ENCODE data around the gene NBEA.

Gene NBEA

DNA sequence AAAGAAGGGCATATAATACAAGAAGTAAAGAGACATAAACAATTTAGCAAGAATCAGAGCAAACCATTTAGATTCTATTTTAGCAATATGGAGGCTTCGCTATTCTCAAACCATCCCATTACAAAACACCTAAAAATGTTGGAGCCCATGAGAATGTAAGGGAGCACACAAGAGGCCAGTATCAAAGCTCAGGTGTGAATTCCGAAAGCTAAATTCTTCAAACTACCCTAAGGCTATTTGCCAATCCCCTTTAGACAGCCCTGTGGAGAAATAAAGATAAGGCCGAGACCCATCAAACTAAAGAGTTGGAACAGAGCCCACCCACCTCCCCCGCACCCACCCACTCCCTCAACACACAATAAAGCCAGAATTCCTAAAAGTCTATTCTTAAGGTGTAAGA is 745.3 kb downstream of the NBEA start:
- DNase-seq: no peak

DNA sequence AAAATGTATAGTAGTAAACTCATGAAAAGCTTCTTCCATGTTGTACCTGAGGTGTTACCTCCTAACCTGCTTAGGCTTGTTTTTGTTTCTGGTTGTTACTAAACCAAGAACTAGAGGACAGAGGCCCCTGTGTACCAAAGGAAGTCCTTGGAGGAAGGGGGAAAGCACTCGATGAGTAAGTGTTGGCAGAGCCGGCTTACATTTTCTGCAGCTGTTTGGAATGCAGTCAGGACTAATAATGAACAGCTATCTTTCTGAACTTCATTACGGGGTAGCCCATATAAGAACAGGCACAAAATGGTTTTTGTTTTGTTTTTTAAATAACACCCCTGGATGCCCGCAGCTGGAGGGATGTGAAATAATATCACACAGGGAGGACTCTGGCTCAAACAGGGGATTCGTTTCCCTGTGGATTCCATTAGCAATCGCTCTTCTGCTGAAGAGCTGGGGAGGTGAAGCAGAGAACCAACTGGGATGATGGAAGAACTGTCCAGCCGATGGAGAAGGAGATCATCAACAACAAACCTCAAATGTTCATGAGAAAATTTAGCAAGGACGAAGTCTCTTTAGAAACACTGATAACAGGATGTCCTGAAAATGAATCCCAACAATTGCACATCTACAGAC is 748.6 kb downstream of the NBEA start:
- DNase-seq: no peak

DNA sequence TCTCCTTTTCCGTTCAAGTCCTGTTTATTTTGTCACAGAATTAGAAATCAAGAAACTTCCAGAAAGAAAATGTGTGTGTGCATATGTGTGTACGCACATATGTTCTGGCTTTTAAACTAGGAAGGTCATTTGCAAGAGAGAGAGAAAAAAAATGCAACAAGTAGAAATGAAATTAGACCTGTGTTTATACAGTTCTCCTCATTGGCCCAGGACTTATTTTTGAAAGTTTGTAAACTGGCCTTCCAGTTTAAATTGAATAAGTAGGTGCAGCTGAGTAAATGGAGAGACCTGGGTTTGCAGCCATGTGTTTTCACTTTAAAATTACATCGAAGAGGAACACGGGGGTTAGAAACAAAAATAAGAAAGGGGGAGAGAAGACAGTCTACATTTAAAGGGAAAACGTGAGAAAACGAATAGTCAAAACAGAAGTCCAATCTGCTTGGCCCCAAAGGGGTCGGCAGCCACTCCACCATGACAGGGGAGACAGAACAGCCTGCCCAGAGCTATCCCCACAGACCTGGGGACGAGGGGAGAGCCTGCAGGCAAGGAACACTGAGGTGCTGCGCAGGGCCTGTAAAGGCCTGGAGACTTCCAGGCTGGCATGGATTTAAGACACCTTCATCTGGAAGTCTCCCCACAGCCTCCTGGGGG is 751.2 kb downstream of the NBEA start:
- no peak for DNase-seq

DNA sequence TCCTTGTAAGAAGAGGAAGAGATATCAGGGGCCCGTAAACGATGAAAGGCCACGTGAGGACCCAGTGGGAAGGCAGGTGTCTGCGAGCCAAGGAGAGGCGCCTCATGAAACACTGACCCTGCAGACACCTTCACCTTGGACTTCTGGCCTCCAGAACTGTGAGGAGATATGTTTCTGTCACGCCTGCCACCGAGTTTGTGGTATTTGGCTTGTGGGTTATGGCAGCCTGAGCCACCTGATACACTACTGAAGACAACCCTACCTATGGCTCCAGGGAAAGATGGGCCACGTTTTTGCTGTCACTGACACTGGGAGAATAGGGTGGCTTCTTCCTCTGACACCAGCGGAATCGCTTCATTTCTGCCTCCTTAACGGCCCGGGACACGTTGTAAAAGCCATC is 752.0 kb downstream of the NBEA start:
- no peak for DNase-seq

DNA sequence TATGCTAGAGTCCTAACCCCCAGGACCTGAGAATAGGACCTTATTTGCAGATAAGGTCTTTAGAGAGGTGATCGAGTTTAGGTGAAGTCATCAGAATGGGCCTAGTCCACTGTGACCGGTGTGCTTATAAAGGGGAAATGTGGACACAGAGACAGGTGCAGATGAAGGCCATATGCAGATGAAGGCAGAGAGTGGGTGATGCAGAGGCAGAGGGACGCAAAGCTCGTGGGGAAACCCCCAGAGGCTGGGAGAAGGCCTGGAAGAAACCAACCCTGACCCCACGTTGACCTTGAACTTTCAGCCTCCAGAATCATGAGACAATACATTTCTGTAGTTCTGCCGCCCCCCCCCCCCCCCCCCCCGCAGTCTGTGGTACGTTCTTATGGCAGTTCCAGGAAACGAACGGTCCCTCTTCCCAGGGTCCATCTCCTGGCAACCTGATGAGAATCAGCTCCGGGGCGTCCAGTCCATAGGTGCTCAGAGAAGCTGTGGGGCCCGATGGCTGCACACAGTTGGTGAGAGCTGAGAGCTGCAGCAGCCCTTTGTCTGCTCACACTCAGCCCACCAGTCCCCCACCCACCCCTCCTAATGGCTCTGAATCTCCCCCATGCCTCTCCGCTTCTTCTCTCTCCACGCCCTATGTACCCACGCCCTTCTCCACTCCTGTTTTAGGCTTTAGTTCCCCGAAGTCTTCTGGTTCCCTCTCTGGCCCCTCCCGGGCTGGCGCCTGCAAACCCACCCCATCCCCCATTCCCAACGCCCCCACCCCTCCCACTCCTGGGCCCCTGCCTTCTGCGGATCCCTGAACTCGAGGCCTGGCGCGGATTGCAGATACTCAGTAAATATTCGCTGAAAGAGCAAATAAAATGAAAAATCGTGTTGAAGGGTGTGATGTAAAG is 752.7 kb downstream of the NBEA start:
- no peak for DNase-seq

DNA sequence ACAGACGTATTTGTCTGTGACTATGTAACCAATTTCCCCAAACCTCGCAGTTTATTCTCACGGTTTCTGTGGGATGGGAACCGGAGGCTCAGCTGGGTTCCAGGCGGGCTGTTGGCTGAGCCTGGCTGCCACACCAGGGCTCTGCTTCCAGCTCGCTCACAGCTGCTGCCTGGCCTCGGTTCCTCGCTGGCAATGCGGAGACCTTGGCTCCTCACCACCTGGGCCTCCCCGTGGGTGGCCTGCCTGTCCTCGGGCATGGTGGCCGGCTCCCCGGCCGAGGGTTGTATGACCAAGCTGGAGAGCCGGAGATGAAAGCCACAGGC is 753.3 kb downstream of the NBEA start:
- DNase-seq: no peak

DNA sequence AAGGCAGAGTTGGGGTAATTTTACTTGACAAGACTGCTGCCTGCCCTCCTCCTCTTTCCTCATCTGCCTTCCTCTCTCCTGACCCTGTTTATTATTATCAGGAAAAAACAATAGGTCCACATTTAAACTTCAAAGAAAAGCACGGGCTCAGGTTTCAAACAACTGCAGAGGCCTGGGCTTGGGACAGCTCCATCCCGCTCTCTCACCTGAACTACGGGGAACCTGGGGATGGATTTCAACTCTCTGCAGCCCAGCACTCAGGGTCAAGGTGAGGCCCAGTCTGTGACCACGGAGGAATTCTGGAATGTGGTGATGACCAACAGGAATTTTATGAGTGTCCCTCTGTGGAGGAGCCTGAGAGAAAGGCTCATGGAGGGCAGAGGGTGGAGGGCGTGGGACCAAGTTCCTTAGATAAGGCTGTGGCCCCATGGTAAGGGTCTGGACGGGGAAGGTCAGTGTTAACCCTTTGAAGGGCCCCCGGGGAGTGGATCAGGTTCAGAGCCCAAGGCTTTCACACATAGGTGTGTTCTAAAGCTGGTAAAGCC is 755.2 kb downstream of the NBEA start:
- no peak for DNase-seq

DNA sequence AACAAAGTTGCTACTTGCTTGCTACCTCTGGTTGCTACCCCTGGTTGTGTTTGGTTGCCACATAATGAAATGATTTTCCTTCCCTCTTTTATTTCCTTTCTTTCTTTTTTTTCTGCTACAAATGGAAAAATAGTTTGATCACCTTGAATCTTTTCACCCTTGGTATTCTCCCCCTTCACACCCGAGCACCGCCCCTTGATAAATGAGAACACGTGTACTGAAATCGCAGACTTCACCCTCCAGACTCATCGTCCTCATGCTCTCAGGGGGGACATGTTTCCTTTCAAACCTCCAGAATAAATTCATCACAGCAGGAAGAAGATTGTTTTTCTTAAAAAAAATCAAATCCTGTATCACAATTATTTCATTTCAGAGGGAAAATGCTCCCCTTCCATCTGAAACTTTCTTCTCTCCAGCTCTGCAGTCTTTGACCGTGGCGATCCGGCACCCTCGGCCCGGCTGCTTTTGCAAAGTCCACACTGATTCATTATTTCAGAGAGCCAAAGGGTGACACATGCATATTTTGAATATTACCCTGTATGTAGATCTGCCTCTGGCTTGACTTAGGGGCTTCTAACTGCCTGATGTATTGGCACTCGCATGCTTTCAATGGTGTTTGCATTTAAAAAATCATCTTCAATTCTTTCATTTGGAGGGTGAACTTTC is 757.0 kb downstream of the NBEA start:
- DNase-seq: no peak

DNA sequence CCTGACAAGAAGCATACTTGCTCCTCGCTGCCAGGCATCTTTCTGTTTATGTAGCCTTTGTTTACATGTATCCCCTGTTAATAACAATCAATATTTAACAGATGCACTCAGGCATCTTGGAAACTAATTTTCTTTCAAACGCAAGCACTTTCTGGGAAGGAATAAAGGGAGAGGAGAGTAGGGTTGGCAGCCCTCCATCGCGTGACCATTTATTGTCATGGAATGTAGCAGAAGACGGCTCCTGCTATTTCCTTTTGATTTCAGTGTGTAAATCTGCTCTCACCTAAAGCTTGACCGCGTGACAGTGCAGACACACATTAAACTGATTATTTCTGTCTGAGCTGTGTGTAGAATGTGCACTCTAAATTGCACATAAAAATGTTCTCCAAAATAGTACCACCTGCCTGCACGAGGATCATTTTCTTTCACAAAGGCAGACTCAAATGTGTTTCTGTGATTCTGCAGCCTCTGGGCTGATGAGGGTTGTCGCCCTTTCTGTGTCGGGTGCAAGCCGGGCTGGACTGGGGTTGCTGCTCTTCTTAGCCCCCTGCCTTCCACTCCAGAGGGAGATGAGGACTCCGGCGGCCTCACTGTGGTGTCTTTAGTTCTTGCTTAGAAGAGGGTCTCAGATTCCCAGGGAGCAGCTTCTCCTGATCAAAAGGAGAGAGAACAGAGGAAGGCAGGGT is 757.9 kb downstream of the NBEA start:
- no peak for DNase-seq

DNA sequence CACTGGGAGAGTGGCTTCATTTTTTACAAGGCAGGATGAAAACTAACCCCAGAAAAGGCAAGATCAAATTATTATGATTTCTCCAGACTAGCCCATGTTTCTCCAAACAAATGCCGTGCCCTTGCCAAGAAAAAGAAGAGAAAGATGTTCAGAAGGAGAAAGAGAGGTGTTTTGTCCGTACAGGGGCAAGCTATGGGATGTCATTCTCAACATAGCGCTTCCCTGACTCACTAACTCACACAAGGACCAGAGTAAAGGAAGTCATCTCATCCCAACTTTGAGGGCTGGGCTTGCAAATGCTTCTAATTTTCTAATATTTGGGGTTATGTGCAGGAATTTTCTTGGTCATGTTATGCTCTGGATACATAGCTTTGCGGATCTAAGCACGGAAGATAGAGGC is 758.6 kb downstream of the NBEA start:
- DNase-seq: no peak

DNA sequence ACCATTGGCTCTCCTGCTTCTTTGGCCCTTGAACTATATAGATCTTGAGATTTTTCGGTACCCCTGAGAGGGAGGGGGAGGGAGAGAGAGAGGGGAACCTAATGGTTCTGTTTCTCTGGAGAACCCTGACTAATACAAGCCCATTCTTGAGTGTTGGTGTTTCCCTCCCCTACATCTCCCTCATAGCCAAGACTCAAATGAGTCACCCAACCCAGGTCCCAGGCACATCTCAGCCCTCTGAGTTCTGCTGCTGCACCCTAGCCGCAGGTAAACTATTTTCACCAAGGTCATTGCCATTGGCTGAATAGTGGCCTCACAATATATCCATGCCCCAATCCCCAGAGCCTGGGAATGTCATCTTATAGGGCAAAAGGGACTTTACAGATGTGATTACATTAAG is 760.2 kb downstream of the NBEA start:
- DNase-seq: no peak

DNA sequence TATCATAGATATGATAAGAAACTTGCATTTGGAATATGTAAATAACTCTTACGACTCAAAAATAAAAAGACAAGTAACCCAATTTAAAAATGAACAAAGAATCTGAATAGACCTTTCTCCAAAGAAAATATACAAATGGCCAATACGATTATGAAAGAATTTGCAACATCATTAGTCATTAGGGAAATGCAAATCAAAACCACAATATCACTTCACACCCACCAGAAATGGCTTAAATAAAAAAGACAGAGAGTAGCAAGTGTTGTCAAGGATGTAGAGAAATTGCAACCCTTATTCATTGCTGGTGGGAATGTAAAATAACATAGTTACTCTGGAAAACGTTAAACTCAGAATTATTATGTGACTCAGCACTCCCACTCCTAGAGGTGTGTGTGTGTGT is 761.0 kb downstream of the NBEA start:
- DNase-seq: no peak

DNA sequence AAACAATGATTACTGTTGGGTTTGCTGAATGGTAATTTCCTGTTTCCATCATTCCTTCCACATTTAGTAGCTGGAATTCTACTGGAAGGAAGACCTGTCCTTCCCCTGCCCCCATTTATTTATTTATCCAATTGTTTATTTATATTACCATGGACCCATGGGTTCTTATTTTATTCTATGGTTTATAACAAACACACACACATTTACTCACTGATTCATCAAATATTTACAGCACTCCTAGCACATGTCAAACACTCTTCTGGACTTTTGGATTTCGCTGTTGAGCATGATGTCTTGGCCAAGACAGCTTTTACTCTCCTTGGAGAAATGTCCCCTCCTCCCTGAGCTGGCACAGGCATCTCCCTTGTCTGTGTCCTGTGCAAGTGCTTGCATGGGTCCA is 762.3 kb downstream of the NBEA start:
- no peak for DNase-seq

DNA sequence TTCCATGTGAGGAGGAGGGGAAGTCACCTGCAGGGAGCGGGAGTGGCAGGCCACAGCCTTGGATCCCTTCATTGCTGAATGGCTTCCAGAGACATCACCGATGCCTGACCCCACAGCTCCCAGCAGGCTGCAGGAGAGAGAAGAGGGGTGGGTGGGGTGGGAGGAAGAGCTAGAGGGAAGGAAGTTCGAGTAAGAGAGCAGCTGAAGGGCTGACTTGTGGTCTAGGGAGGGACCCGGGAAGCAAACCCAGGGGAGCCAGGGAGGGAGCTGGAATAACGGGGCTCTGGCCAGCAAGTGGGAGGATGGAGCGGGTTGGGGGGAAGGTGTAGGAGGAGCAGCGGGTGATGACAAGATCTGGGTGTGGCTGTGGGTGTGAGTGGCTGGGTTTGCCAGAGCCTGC is 764.2 kb downstream of the NBEA start:
- DNase-seq: no peak

DNA sequence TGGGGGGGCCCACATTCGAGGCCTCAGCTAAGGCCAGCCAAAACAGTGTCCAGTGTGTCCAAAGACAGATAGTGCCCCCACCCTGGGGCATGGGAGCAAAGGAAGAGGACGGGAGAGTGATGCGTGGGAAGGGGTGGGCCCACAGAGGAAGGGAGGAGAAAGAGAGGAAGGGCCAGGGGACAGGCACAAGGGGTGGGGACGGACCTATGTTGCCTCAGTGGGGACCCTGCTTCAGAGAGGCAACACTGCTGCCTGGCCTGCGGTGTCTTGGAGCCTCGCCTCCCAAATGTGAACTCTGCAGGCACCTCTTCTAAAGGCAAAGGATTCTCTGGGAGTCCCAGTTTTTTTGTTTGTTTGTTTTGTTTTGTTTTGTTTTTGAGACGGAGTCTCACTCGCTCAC is 764.7 kb downstream of the NBEA start:
- DNase-seq: no peak

DNA sequence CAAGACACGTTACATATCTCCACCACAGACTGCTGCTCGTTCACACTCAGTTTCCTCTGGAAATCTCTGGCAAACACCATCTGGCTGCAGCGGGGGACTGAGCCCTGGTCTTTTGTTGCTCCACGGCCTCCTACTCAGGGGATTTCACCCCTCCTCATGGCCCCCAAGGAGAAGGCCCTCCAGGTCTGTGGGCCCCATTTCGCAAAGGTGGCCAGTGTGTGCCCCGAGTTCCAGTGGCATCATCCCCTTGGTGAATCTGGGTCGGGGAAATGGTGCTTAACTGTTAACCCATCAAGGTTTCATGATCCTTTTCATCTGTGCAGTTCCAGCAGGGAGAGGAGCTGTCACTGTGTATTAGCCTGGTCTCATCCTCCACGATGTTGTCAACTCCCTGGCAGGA is 769.8 kb downstream of the NBEA start:
- no peak for DNase-seq

DNA sequence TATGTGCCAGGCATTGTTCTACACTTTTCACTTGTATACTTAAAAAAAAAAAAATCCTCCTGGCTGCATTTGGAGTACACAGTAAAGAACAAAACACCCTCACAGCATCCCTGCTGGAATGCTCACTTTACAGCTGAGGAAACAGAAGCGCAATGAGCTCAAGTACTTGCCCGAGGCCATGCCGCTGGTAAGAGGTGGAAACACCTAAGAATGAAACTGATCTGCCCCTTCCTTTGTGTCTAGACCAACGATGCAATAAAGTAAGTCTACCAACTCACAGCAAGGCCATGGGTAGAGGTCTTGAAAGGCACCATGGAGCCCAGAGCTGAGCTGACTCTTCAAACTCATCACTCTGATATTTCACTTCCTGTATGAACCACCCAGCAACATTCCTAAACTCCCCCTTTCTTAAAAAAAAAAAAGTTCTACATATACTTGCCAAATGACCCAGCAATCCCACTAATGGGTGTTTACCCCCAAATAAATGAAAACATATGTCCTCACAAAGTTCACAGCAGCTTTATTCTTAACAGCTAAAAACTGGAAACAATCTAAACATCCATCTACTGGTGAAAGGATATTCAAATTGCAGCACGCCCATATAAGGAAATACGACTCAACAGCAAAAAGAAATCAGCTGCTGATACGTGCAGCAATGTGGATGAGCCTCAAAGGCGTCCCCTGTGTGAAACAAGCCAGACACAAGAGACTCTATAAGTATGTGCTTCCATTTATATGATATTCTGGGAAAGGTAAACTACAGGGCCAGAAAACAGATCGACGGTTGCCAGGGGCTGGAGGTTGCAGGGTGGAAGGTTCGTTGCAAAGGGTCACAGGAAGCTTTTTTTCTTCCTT is 771.1 kb downstream of the NBEA start:
- no peak for DNase-seq

DNA sequence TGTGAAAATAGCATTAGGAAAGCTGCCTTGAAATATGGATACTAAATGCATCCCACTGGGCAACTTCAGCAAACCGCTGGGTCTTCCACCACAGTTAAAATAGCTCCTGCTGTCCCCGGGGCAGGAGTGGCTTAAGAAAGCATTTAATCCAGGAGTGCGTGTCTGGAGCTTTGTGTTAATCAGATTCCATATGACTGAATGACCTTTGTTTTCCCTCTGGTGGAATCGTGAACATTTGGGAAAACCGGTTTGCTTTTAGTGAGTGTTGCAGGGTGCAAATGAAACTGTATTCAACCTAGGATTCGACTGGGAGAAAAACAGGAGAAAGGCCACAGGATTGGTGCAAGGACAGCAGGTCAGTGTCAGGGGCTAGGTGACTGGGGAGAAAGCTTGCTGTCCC is 772.1 kb downstream of the NBEA start:
- DNase-seq: no peak

DNA sequence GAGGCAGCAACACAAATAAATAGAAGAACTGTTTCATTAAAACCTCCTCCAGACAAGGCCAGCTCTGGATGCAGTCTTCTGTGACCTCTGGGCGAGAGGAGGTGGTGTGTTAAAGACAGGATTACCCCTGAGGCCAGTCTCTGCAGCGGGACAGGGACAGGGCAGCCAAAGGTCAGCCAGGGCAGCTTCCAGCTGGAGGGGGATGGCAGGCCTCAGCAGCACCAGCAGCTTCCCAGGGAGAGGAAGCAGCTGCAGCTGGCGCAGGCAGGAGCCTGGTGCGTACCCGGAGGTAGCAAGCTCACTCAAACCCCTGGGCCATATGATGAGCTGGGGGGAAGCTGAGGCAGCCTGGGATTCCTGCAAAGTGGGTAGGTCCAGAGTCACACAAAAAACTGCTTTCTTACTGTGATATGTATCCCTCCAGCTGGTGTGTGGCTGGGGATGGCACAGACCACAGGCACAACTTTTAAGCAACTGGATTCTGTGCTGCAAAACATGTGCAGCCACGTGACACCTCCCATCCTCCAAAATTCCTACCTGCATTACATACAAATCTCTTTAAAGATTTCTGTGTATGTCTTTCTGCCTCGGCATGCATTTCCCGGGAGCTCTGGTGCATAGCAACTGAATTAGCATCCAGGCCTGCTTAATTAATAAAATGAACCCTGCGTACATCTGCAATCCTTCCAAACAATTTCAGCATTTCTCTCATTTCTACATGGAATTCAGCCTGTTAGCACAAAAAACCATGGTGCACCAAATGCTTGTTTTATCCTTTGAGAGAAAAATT is 772.7 kb downstream of the NBEA start:
- no peak for DNase-seq

DNA sequence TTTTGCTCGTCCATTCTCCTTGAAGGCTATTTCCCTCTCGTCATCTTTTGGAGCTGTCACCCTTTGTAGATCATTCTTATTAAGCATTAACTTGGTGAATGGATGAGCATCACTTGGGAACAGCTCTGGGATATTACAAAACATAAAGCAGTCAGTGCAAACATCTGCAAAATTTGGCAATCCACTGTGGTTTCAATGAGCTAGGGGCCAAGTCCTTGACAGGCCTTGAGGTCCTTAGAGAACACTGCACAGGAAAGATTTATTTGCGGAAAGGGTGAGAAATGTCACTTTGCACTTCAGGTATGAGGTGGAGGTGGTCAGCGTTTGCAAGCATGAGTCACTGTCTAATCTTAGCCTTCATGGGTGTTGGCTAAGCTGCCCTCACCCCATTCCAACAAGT is 774.1 kb downstream of the NBEA start:
- no peak for DNase-seq

DNA sequence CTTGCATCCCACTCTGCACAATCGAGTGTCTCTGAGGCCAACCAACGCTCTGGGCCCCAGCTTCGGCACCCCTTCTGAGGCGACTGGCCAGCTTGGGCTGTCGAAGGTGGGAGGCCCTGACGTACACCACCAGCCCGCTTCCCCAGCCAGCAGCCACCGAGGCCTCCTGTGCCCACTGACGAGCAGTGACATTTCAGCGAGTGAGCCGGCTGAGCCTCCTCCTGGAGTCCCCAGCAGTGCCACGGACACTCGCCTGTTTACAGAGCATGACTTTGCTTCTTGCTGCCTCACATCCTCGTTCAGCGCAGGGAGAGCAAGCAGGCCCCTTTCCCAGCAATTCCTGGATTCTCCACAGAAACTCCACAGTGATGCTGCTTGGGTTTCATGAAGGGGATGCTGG is 774.7 kb downstream of the NBEA start:
- DNase-seq: no peak
